Nephron progenitor cell (in vitro differentiated cells): Measurements from ENCODE around the gene TAS2R4.
"Not testable (repeated sequence)": the region's sequence is repeated elsewhere in the genome, so short reads cannot be mapped to it uniquely, and the experiment has no call there.

Experiments
- DNase-seq: peaks from one replicate; pipeline ENCODE4 v3.0.0; 2021
- H3K27ac Mint-ChIP-seq: 2 replicates; pipeline ENCODE4 v1.8.0; 2021; ENCODE audit warnings: mild to moderate bottlenecking, moderate library complexity, mixed read lengths
- H3K27me3 Mint-ChIP-seq: 2 replicates; pipeline ENCODE4 v1.8.0; 2021; ENCODE audit warnings: mild to moderate bottlenecking, low read depth, mixed read lengths; ENCODE audit not compliant: poor library complexity
- H3K36me3 Mint-ChIP-seq: 2 replicates; pipeline ENCODE4 v1.8.0; 2021; ENCODE audit warnings: low read depth, mixed read lengths
- H3K4me1 Mint-ChIP-seq: 2 replicates; pipeline ENCODE4 v1.8.0; 2021; ENCODE audit warnings: mixed read lengths
- H3K4me3 Mint-ChIP-seq: 2 replicates; pipeline ENCODE4 v1.8.0; 2021; ENCODE audit warnings: mild to moderate bottlenecking, moderate library complexity, mixed read lengths
- H3K9me3 Mint-ChIP-seq: 2 replicates; pipeline ENCODE4 v1.8.0; 2021; ENCODE audit warnings: mild to moderate bottlenecking, moderate library complexity, mixed read lengths
- TF ChIP-seq, protein P1 (sequence below): fragments of 200-600 bp; sonication (generic); IDR thresholded peaks from 2 replicates; pipeline ENCODE4 v1.5.0; 2021; ENCODE audit warnings: antibody characterized with exemption

TAS2R4 gene

DNA sequence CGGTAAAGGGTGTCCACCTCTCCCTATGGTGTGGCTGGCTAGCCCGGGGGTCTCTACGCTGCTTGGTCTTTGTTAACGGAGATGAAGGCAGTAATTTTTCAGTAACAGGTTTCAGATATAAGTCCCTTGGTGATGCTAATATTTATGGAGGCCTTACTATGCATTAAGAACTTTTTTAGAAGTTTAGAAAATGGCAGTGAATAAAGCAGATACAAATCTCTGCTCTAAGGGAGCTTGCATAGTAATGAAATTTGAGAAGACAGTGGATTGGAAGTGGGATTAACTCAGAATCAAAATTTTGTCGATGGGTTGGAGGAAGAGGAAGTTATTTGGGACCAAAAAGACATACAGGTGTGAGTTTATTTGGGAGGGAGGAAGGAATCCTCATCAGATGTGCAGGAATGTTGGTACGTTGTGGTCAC is 37.9 kb upstream of the TAS2R4 start:
- TF ChIP-seq, protein P1, sequence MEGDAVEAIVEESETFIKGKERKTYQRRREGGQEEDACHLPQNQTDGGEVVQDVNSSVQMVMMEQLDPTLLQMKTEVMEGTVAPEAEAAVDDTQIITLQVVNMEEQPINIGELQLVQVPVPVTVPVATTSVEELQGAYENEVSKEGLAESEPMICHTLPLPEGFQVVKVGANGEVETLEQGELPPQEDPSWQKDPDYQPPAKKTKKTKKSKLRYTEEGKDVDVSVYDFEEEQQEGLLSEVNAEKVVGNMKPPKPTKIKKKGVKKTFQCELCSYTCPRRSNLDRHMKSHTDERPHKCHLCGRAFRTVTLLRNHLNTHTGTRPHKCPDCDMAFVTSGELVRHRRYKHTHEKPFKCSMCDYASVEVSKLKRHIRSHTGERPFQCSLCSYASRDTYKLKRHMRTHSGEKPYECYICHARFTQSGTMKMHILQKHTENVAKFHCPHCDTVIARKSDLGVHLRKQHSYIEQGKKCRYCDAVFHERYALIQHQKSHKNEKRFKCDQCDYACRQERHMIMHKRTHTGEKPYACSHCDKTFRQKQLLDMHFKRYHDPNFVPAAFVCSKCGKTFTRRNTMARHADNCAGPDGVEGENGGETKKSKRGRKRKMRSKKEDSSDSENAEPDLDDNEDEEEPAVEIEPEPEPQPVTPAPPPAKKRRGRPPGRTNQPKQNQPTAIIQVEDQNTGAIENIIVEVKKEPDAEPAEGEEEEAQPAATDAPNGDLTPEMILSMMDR: no peak
- peaks cover 27% of the 10 kb centered on the region for H3K4me1 Mint-ChIP-seq
- H3K4me3 Mint-ChIP-seq: peak overlapping the region; percentile 96
- no peak for DNase-seq
- H3K27me3 Mint-ChIP-seq: peaks cover 4% of the 10 kb centered on the region
- peak overlapping the region; percentile 98 for H3K27ac Mint-ChIP-seq
- H3K36me3 Mint-ChIP-seq: peaks cover 29% of the 10 kb centered on the region
- H3K9me3 Mint-ChIP-seq: no peaks in the 10 kb centered on the region

DNA sequence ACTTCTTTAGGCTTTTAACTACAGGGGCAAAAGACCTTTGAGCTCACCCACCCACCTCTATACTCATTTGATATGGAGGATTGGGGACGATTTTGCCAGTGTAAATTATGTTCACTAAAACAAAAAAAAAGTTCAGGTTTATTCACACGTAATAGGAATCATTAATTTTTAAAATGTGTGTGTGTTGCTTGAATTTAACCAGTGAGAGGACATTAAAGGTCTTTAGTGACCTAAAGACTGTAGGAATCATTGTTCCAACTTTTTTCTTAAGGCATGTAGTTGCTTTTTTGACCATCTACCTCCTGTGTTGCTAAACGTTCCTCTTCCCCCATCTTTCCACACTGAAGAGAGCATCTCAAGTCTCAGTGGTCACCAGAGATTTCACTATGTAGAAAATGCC is 37.2 kb upstream of the TAS2R4 start:
- TF ChIP-seq, protein P1: no peak
- peaks cover 35% of the 10 kb centered on the region for H3K36me3 Mint-ChIP-seq
- no peaks in the 10 kb centered on the region for H3K9me3 Mint-ChIP-seq
- DNase-seq: no peak
- peaks cover 27% of the 10 kb centered on the region for H3K4me1 Mint-ChIP-seq
- H3K27ac Mint-ChIP-seq: no peak overlapping the region
- H3K4me3 Mint-ChIP-seq: peak overlapping the region; percentile 96
- no peaks in the 10 kb centered on the region for H3K27me3 Mint-ChIP-seq

DNA sequence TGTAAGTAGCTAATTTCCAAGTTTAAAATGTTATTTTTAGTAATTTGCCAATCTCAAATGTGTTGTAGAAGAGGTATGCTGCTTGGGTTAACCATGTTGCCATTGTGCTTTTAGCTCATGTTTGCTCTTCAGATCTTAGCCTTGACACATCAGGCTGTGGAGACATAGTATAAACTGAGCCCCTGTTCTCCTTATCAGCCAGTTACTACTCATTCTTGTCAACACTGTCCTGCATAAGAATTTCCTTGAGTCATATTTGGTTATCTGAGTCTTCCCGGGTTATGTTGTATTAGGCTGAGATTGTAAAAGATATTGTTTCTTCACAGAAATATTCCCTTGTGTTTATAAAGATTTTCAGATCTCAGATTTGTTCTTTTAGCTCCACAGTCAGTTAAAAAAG is 34.2 kb upstream of the TAS2R4 start:
- Mint-ChIP-seq H3K36me3 (peaks cover 65% of the 10 kb centered on the region), H3K9me3 (no peaks in the 10 kb centered on the region), H3K27me3 (no peaks in the 10 kb centered on the region), H3K27ac (no peak overlapping the region), H3K4me3 (no peak overlapping the region), H3K4me1 (peaks cover 27% of the 10 kb centered on the region)
- no peak for DNase-seq
- TF ChIP-seq, protein P1: no peak

DNA sequence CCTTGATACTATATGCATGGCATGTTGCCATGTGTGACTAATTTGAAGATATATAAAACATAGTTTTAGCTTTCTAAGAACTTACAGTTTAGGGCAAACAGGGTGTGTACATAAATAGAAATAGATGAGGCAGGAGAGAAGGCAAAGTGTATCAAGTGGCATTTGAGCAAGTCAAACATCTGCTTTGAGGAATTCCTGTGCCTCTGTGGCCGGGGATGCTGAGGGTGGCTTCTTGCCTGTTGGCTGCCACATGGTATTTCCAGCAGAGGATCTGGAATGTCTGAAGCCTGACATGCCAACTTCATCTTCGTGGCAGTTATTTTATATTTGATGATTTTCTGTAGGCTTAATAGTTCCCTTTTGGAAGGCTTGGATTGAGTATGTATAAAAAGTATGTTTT is 32.3 kb upstream of the TAS2R4 start:
- H3K36me3 Mint-ChIP-seq: peaks cover 83% of the 10 kb centered on the region

DNA sequence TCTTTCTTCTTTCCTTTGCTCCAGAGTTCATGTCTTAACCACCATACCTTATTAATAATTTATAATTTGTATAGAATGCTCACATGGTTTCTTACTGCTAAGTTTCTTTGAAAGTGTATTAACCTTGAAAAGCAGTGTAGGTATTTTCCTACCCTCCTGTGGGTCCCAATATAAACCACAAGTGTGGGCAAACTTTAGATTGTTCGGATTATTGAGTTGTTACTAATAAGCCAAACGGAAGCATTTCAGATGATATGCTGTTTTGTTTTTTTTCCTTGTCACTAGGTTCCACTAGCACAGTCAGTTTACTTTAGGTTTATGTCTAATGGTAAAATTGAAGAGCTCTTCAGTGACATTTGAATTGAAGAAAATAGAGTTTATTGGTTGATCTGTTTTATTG is 28.1 kb upstream of the TAS2R4 start:
- no peak overlapping the region for H3K27ac Mint-ChIP-seq
- no peak overlapping the region for H3K4me3 Mint-ChIP-seq
- H3K36me3 Mint-ChIP-seq: peaks cover 99% of the 10 kb centered on the region
- TF ChIP-seq, protein P1: no peak
- DNase-seq: no peak
- H3K4me1 Mint-ChIP-seq: no peaks in the 10 kb centered on the region
- H3K9me3 Mint-ChIP-seq: peaks cover 49% of the 10 kb centered on the region
- no peaks in the 10 kb centered on the region for H3K27me3 Mint-ChIP-seq

More for the DNA sequence above, 32.3 kb upstream of the TAS2R4 start:
- TF ChIP-seq, protein P1: no peak
- no peak for DNase-seq
- Mint-ChIP-seq H3K4me1 (peaks cover 12% of the 10 kb centered on the region), H3K27ac (no peak overlapping the region), H3K27me3 (no peaks in the 10 kb centered on the region), H3K4me3 (no peak overlapping the region), H3K9me3 (peaks cover 8% of the 10 kb centered on the region)

DNA sequence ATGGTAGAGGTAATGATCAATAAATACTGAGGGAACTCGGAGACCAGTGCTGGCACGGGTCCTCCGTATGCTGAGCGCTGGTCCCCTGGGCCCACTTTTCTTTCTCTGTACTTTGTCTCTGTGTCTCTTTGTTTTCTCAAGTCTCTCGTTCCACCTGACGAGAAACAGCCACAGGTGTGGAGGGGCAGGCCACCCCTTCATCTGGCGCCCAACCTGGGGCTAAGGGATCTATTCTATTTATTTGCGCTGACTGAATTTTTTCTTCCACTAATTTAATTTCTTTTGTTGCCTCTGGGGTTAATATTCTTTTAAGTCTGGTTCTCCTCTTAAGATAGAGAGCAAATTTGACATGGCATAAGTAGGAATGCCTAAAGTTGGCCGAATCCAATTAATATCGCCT is 24.6 kb upstream of the TAS2R4 start:
- DNase-seq: peak; percentile 18
- H3K4me1 Mint-ChIP-seq, H3K27ac Mint-ChIP-seq, H3K4me3 Mint-ChIP-seq, H3K27me3 Mint-ChIP-seq: not testable (repeated sequence)
- H3K36me3 Mint-ChIP-seq: peaks cover 99% of the 10 kb centered on the region
- H3K9me3 Mint-ChIP-seq: peaks cover 58% of the 10 kb centered on the region
